HL-60/S4 treated with retinoic acid at 250 ng/mL for 4 days and 3 days (cell line): ENCODE measurements around the gene CAMSAP3.

Source experiments
- in situ Hi-C: fragments of 300-500 bp; cut with MboI; formaldehyde crosslinking; loops from 2 replicates; pipeline ENCODE4 v1.7.0; 2022; ENCODE audit warnings: low sequenced_read_pairs

CAMSAP3 gene

GRCh38 chr19:7595466-7596133, at the start of gene CAMSAP3:
CAMSAP3 (plus strand) TSS chr19:7595863; CDS start chr19:7596003, 140 bp downstream.
- in situ Hi-C loops, result no loop called here

- in situ Hi-C loops, result no loop called here
Measured at GRCh38 chr19:7545904-7546303, 49.8 kb upstream of the CAMSAP3 start.

GRCh38 chr19:7547159-7547558, 48.5 kb upstream of the CAMSAP3 start:
- in situ Hi-C loops, result no loop called here

GRCh38 chr19:7549429-7550148, 46.1 kb upstream of the CAMSAP3 start:
- in situ Hi-C loops, result no loop called here

GRCh38 chr19:7550169-7550770, 45.4 kb upstream of the CAMSAP3 start:
- in situ Hi-C loops, result no loop called here

GRCh38 chr19:7550987-7551761, 44.5 kb upstream of the CAMSAP3 start:
- in situ Hi-C loops, result no loop called here

- in situ Hi-C loops, result no loop called here
Measured at GRCh38 chr19:7552781-7553180, 42.9 kb upstream of the CAMSAP3 start.

GRCh38 chr19:7554565-7554964, 41.1 kb upstream of the CAMSAP3 start:
- in situ Hi-C loops, result no loop called here

GRCh38 chr19:7554990-7555864, 40.4 kb upstream of the CAMSAP3 start:
- in situ Hi-C loops, result no loop called here

- in situ Hi-C loops, result no loop called here
Measured at GRCh38 chr19:7556696-7557315, 38.9 kb upstream of the CAMSAP3 start.

GRCh38 chr19:7558667-7559066, 37.0 kb upstream of the CAMSAP3 start:
- in situ Hi-C loops, result no loop called here

- in situ Hi-C loops, result no loop called here
Measured at GRCh38 chr19:7559102-7559501, 36.6 kb upstream of the CAMSAP3 start.

- in situ Hi-C loops, result no loop called here
Measured at GRCh38 chr19:7560255-7560654, 35.4 kb upstream of the CAMSAP3 start.

- in situ Hi-C loops, result no loop called here
Measured at GRCh38 chr19:7561325-7561724, 34.3 kb upstream of the CAMSAP3 start.

GRCh38 chr19:7562646-7563393, 32.8 kb upstream of the CAMSAP3 start:
- in situ Hi-C loops, result no loop called here

- in situ Hi-C loops, result no loop called here
Measured at GRCh38 chr19:7564866-7565265, 30.8 kb upstream of the CAMSAP3 start.

GRCh38 chr19:7565332-7565731, 30.3 kb upstream of the CAMSAP3 start:
- in situ Hi-C loops, result no loop called here

GRCh38 chr19:7570761-7571160, 24.9 kb upstream of the CAMSAP3 start:
- in situ Hi-C loops, result no loop called here

- in situ Hi-C loops, result no loop called here
Measured at GRCh38 chr19:7575434-7576040, 20.1 kb upstream of the CAMSAP3 start.
